HTR-8/SVneo (cell line): ENCODE measurements around the gene IER3IP1.

ENCODE experiments used
- DNase-seq: peaks from one replicate; pipeline ENCODE4 v3.0.0; 2011; ENCODE audit warnings: low spot score, mixed read lengths; ENCODE audit not compliant: insufficient read length
- FAIRE-seq: peaks from 2 replicates; lab custom pipeline; 2011; peaks lifted over from hg19 to GRCh38; lab: Jason Lieb, UNC

The IER3IP1 gene

GRCh38 chr18:47108373-47108772 is 67.8 kb downstream of the IER3IP1 start:
- FAIRE-seq (no peak), DNase-seq (no peak)
